Transverse colon (tissue), 3 donors: ENCODE data around the gene CCDC3.

Experiments used
- CTCF ChIP-seq, 5 experiments: fragments of 200-600 bp in 3 of 5; fragments of 450-650 bp in 2 of 5; sonication (generic) in 3 of 5; IDR thresholded peaks; 1 replicate in 2 of 5; 2 replicates in 3 of 5; pipeline ENCODE4 v1.5.1; 2016 to 2017; ENCODE audit warnings: antibody characterized with exemption in 5 of 5, inconsistent platforms in 3 of 5, mild to moderate bottlenecking in 2 of 5, moderate library complexity in 1 of 5
- EP300 ChIP-seq: sonication (generic); formaldehyde crosslinking; IDR thresholded peaks from one replicate; pipeline ENCODE4 v1.6.1; 2017; ENCODE audit warnings: antibody characterized with exemption, low read depth
- POLR2A ChIP-seq: fragments of 450-650 bp; IDR thresholded peaks from one replicate; pipeline ENCODE4 v1.6.1; 2016; ENCODE audit warnings: antibody characterized with exemption, mild to moderate bottlenecking, moderate library complexity

GRCh38 chr10:12868229-12868628, 133.3 kb downstream of the CCDC3 start:
- TF ChIP-seq CTCF (IDR thresholded peaks at IDR 0.05) (no peak), POLR2A (no peak), EP300 (no peak)
